GM12878 (cell line): Measurements from ENCODE around the gene VPS45. TPM values are rescaled to one million over a fixed set of nuclear protein-coding genes. Genes with fewer than 3 reads are reported as not detected.

Experiments used
- ATAC-seq: fragments of 200-7000 bp; cut with Tn5 transposase; 3 replicates; pipeline ENCODE4 v1.9.1; 2020; ENCODE audit warnings: mild to moderate bottlenecking, moderate library complexity
- BruUV-seq: library from RNA; stranded (reverse); fragments of 400-500 nt; replicated peaks from 2 replicates; lab custom pipeline; 2021; lab: Mats Ljungman, UMichigan
- CTCF ChIA-PET: fragments of 300-600 bp; sonication (Branson Sonifier 250); formaldehyde crosslinking; extraction: SDS; loops from one replicate; lab custom pipeline; 2021; ENCODE audit warnings: inconsistent platforms; lab: Yijun Ruan, JAX
- POLR2A ChIA-PET: fragments of 350-600 bp; formaldehyde crosslinking; extraction: SDS; loops from one replicate; lab custom pipeline; 2021; ENCODE audit warnings: inconsistent platforms; lab: Charles Lee
- RAD21 ChIA-PET: fragments of 300-600 bp; sonication (Branson Sonifier 250); formaldehyde crosslinking; loops from one replicate; lab custom pipeline; 2023; ENCODE audit warnings: antibody characterized with exemption; ENCODE audit not compliant: unreplicated experiment; lab: Charles Lee
- SMC1A ChIA-PET: fragments of 300-600 bp; sonication (Branson Sonifier 250); formaldehyde crosslinking; loops from one replicate; lab custom pipeline; 2023; ENCODE audit not compliant: unreplicated experiment, uncharacterized antibody; lab: Charles Lee
- DNase-seq: peaks from one replicate; pipeline ENCODE4 v3.0.0-alpha.2; 2011; ENCODE audit warnings: low read depth, low spot score
- FAIRE-seq: peaks from 3 replicates; lab custom pipeline; 2011; peaks lifted over from hg19 to GRCh38; lab: Jason Lieb, UNC
- H2AFZ ChIP-seq: 2 replicates; pipeline ENCODE4 v1.6.0; 2011; ENCODE audit warnings: low read depth, low read length, control low read depth; ENCODE audit not compliant: control insufficient read depth
- H3K27ac ChIP-seq: 2 replicates; pipeline ENCODE4 v1.5.1; 2011; ENCODE audit warnings: control low read depth; ENCODE audit not compliant: control insufficient read depth, insufficient read depth
- H3K27me3 ChIP-seq, 2 experiments: replicated peaks in 1 of 2; 2 replicates each; pipeline versions ENCODE4 v1.6.0 to v1.6.1; 2011; ENCODE audit warnings: low read length in 1 of 2; ENCODE audit not compliant: control insufficient read depth in 2 of 2, insufficient read depth in 2 of 2
- H3K36me3 ChIP-seq, 2 experiments: 2 replicates each; pipeline ENCODE4 v1.5.1; 2011; ENCODE audit warnings: low read length in 1 of 2; ENCODE audit not compliant: control insufficient read depth in 2 of 2, insufficient read depth in 2 of 2
- H3K4me1 ChIP-seq: 2 replicates; pipeline ENCODE4 v1.6.1; 2011; ENCODE audit warnings: mild to moderate bottlenecking, low read length, moderate library complexity, mixed read lengths; ENCODE audit not compliant: control insufficient read depth, insufficient read depth
- H3K4me2 ChIP-seq: 2 replicates; pipeline ENCODE4 v1.6.0; 2011; ENCODE audit warnings: control low read depth; ENCODE audit not compliant: control insufficient read depth, insufficient read depth
- H3K4me3 ChIP-seq: fragments of 200-600 bp; sonication (generic); 2 replicates; pipeline ENCODE4 v1.5.1; 2016
- H3K79me2 ChIP-seq: 2 replicates; pipeline ENCODE4 v1.6.0; 2011; ENCODE audit warnings: low read length; ENCODE audit not compliant: control insufficient read depth, insufficient read depth
- H3K9ac ChIP-seq: 2 replicates; pipeline ENCODE4 v1.8.0; 2011; ENCODE audit warnings: low read length, control low read depth, mixed read lengths; ENCODE audit not compliant: control insufficient read depth, insufficient read depth
- H3K9me3 ChIP-seq: replicated peaks from 3 replicates; pipeline ENCODE4 v1.5.1; 2011; ENCODE audit warnings: mild to moderate bottlenecking, low read length; ENCODE audit not compliant: control insufficient read depth, insufficient read depth
- H4K20me1 ChIP-seq: 2 replicates; pipeline ENCODE4 v1.6.0; 2011; ENCODE audit not compliant: control insufficient read depth, insufficient read depth
- CBX3 ChIP-seq: fragments of 200-600 bp; sonication (generic); IDR thresholded peaks from 2 replicates; pipeline ENCODE4 v1.6.1; 2016; ENCODE audit warnings: low read depth, borderline replicate concordance
- CBX5 ChIP-seq: sonication (generic); IDR thresholded peaks from 2 replicates; pipeline ENCODE4 v1.6.1; 2016; ENCODE audit warnings: low read depth, moderate library complexity, mild to moderate bottlenecking, inconsistent platforms
- EED ChIP-seq: sonication (generic); IDR thresholded peaks from 2 replicates; pipeline ENCODE4 v1.6.1; 2016; ENCODE audit warnings: antibody characterized with exemption, low read depth
- IKZF2 ChIP-seq, 2 experiments: fragments of 450-650 bp; IDR thresholded peaks; 2 replicates each; pipeline ENCODE4 v1.6.1; 2017; ENCODE audit warnings: mild to moderate bottlenecking in 2 of 2, moderate library complexity in 2 of 2
- MEF2A ChIP-seq: IDR thresholded peaks from 2 replicates; pipeline ENCODE4 v1.6.1; 2011; ENCODE audit warnings: low read depth, mild to moderate bottlenecking, low read length, moderate library complexity; ENCODE audit not compliant: insufficient read depth
- NFYA ChIP-seq: IDR thresholded peaks from 2 replicates; pipeline ENCODE4 v1.6.1; 2011; ENCODE audit warnings: low read depth, mild to moderate bottlenecking, low read length, improper control_type of control experiment, borderline replicate concordance
- SMC3 ChIP-seq: IDR thresholded peaks from 2 replicates; pipeline ENCODE4 v1.6.1; 2011; ENCODE audit warnings: low read length, improper control_type of control experiment, borderline replicate concordance
- TCF3 ChIP-seq: IDR thresholded peaks from 2 replicates; pipeline ENCODE4 v1.6.1; 2012; ENCODE audit warnings: low read depth, mild to moderate bottlenecking, low read length, borderline replicate concordance; ENCODE audit not compliant: insufficient read depth
- WRNIP1 ChIP-seq: IDR thresholded peaks from 2 replicates; pipeline ENCODE4 v1.6.1; 2011; ENCODE audit warnings: low read depth, low read length, improper control_type of control experiment, borderline replicate concordance
- ZNF207 ChIP-seq: fragments of 450-650 bp; IDR thresholded peaks from 2 replicates; pipeline ENCODE4 v1.6.1; 2014; ENCODE audit warnings: antibody characterized with exemption, mild to moderate bottlenecking, borderline replicate concordance
- WGBS: methylation state at CpG from one replicate; pipeline ENCODE4 v1.1.6; 2016; ENCODE audit warnings: low lambda C conversion rate; ENCODE audit not compliant: insufficient replicate concordance, insufficient coverage; ENCODE audit errors: missing lambda C conversion rate; 5-methylcytosine and 5-hydroxymethylcytosine counted together
- in situ Hi-C: fragments of 300-500 bp; cut with MboI; formaldehyde crosslinking; loops from 9 replicates; pipeline ENCODE4 v1.14.3; 2018; ENCODE audit warnings: mixed read lengths
- intact Hi-C: fragments of 100-400 bp; cut with micrococcal nuclease; formaldehyde crosslinking; loops from one replicate; pipeline ENCODE4 v1.14.2; 2022; ENCODE audit not compliant: unreplicated experiment
- polyA plus RNA-seq, 11 experiments: library from polyadenylated mRNA; depleted of rRNA in 4 of 11; unstranded in 6 of 11; stranded (reverse) in 5 of 11; fragments of >200 nt; fragmentation: Nextera tagmentation in 4 of 11; fragmentation: Illumina TruSeq in 1 of 11; extraction: Ambion mirVana in 4 of 11; extraction: Trizol in 1 of 11; gene quantifications; 1 replicate in 1 of 11; 2 replicates in 10 of 11; pipeline versions ENCODE4 v1.2.1 to v1.2.3, GENCODE V29; 2011 to 2016; ENCODE audit warnings: inconsistent platforms in 2 of 11, missing spikeins in 2 of 11, low read depth in 1 of 11
- total RNA-seq, 4 experiments: library from RNA; depleted of rRNA in 3 of 4; stranded (reverse); fragments of >200 nt in 3 of 4; fragmentation: Illumina TruSeq in 1 of 4; extraction: Trizol in 1 of 4; gene quantifications; 2 replicates each; pipeline versions ENCODE4 v1.2.1 to v1.2.3, GENCODE V29; 2013 to 2021
- TF ChIP-seq, protein P1 (sequence below): fragments of 450-650 bp; IDR thresholded peaks from 2 replicates; pipeline ENCODE4 v1.6.1; 2017; ENCODE audit warnings: antibody characterized with exemption, mild to moderate bottlenecking, moderate library complexity
- TF ChIP-seq, protein P2 (sequence below): IDR thresholded peaks from 2 replicates; pipeline ENCODE4 v1.6.1; 2011; ENCODE audit warnings: borderline replicate concordance, low read depth, mild to moderate bottlenecking, moderate library complexity, mixed read lengths, low read length; ENCODE audit not compliant: insufficient read depth; ENCODE audit errors: extremely low read length
- TF ChIP-seq, protein P3 (sequence below): fragments of 150-350 bp; IDR thresholded peaks from 2 replicates; pipeline ENCODE4 v1.6.1; 2016; ENCODE audit warnings: low read depth, low read length
- TF ChIP-seq, protein P4 (sequence below): fragments of 450-650 bp; IDR thresholded peaks from 2 replicates; pipeline ENCODE4 v1.6.1; 2017; ENCODE audit warnings: mild to moderate bottlenecking, low read depth, inconsistent platforms; ENCODE audit not compliant: poor library complexity, severe bottlenecking

The VPS45 gene
- total and polyA plus RNA-seq, 10 of the 15 experiments (the other 5 are each of a cell fraction or from before 2014, with no cell fraction given) = 24.4 to 48.7 (median 34.5) TPM

DNA sequence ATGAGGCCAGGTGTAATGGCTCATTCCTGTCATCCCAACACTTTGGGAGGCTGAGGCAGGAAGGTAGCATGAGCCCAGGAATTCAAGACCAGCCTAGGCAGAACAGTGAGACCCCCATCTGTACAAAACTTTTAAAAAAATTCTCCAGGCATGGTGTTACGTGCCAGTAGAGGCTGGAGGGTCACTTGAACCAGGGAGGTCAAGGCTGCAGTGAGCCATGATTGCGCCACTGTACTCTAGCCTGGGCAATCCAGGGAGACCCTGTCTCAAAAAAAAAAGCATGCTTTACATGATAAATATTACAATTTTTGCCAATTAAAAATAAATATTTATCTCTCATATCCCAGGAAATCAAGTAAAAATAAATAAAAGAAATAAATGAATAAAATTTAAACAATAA lies 17.6 kb upstream of the VPS45 start:
- ChIA-PET CTCF (interaction anchor here (0.6 to 2.7 kb wide), 17 partner anchors 17 to 162 kb away, joined by 3 to 69 read pairs (median 4); partner anchors contain the start of gene OTUD7B), POLR2A (no interaction called here), SMC1A (interaction anchor here (0.6 to 2.7 kb wide), 8 partner anchors 13 to 162 kb away, joined by 3 to 51 read pairs (median 7); a partner anchor contains a TSS), RAD21 (interaction anchor here (0.6 to 2.7 kb wide), 3 partner anchors 62 to 137 kb away, joined by 3 to 43 read pairs (median 5); no protein-coding TSS in a partner anchor)
- DNase-seq = no peak
- Histone ChIP-seq H3K36me3 (no peaks in the 10 kb centered on the region), H3K4me2 (no peak overlapping the region), H3K27me3 (no peaks in the 10 kb centered on the region), H3K4me1 (peaks cover 4% of the 10 kb centered on the region), H2AFZ (no peak overlapping the region), H3K27ac (no peak overlapping the region), H3K9me3 (no peaks in the 10 kb centered on the region), H4K20me1 (no peaks in the 10 kb centered on the region), H3K9ac (no peak overlapping the region), H3K4me3 (no peak overlapping the region), H3K79me2 (no peaks in the 10 kb centered on the region)
- BruUV-seq = no TSS peak
- in situ Hi-C loops = loop anchor here (5.0 kb wide), 2 partner anchors 88 to 143 kb away; no protein-coding TSS in a partner anchor
- ATAC-seq = no peak
- no peak for FAIRE-seq
- intact Hi-C loops = loop anchor here (1.0 kb wide), 2 partner anchors 88 to 162 kb away; no protein-coding TSS in a partner anchor
- 58% methylated on average over 2 of the region's 2 CpGs for WGBS
- TF ChIP-seq SMC3 = no peak
- no peak for TF ChIP-seq ZNF207
- no peak for TF ChIP-seq TCF3
- TF ChIP-seq WRNIP1 = no peak
- TF ChIP-seq, protein P1, sequence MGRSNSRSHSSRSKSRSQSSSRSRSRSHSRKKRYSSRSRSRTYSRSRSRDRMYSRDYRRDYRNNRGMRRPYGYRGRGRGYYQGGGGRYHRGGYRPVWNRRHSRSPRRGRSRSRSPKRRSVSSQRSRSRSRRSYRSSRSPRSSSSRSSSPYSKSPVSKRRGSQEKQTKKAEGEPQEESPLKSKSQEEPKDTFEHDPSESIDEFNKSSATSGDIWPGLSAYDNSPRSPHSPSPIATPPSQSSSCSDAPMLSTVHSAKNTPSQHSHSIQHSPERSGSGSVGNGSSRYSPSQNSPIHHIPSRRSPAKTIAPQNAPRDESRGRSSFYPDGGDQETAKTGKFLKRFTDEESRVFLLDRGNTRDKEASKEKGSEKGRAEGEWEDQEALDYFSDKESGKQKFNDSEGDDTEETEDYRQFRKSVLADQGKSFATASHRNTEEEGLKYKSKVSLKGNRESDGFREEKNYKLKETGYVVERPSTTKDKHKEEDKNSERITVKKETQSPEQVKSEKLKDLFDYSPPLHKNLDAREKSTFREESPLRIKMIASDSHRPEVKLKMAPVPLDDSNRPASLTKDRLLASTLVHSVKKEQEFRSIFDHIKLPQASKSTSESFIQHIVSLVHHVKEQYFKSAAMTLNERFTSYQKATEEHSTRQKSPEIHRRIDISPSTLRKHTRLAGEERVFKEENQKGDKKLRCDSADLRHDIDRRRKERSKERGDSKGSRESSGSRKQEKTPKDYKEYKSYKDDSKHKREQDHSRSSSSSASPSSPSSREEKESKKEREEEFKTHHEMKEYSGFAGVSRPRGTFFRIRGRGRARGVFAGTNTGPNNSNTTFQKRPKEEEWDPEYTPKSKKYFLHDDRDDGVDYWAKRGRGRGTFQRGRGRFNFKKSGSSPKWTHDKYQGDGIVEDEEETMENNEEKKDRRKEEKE = no peak
- TF ChIP-seq CBX5 = no peak
- TF ChIP-seq CBX3 = no peak
- no peak for TF ChIP-seq IKZF2 (IDR thresholded peaks at IDR 0.05)
- no peak for TF ChIP-seq MEF2A
- TF ChIP-seq NFYA = no peak
- TF ChIP-seq EED = no peak
- TF ChIP-seq, protein P2, sequence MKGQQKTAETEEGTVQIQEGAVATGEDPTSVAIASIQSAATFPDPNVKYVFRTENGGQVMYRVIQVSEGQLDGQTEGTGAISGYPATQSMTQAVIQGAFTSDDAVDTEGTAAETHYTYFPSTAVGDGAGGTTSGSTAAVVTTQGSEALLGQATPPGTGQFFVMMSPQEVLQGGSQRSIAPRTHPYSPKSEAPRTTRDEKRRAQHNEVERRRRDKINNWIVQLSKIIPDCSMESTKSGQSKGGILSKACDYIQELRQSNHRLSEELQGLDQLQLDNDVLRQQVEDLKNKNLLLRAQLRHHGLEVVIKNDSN = no peak
- TF ChIP-seq, protein P3, sequence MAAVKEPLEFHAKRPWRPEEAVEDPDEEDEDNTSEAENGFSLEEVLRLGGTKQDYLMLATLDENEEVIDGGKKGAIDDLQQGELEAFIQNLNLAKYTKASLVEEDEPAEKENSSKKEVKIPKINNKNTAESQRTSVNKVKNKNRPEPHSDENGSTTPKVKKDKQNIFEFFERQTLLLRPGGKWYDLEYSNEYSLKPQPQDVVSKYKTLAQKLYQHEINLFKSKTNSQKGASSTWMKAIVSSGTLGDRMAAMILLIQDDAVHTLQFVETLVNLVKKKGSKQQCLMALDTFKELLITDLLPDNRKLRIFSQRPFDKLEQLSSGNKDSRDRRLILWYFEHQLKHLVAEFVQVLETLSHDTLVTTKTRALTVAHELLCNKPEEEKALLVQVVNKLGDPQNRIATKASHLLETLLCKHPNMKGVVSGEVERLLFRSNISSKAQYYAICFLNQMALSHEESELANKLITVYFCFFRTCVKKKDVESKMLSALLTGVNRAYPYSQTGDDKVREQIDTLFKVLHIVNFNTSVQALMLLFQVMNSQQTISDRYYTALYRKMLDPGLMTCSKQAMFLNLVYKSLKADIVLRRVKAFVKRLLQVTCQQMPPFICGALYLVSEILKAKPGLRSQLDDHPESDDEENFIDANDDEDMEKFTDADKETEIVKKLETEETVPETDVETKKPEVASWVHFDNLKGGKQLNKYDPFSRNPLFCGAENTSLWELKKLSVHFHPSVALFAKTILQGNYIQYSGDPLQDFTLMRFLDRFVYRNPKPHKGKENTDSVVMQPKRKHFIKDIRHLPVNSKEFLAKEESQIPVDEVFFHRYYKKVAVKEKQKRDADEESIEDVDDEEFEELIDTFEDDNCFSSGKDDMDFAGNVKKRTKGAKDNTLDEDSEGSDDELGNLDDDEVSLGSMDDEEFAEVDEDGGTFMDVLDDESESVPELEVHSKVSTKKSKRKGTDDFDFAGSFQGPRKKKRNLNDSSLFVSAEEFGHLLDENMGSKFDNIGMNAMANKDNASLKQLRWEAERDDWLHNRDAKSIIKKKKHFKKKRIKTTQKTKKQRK = no peak
- TF ChIP-seq, protein P4, sequence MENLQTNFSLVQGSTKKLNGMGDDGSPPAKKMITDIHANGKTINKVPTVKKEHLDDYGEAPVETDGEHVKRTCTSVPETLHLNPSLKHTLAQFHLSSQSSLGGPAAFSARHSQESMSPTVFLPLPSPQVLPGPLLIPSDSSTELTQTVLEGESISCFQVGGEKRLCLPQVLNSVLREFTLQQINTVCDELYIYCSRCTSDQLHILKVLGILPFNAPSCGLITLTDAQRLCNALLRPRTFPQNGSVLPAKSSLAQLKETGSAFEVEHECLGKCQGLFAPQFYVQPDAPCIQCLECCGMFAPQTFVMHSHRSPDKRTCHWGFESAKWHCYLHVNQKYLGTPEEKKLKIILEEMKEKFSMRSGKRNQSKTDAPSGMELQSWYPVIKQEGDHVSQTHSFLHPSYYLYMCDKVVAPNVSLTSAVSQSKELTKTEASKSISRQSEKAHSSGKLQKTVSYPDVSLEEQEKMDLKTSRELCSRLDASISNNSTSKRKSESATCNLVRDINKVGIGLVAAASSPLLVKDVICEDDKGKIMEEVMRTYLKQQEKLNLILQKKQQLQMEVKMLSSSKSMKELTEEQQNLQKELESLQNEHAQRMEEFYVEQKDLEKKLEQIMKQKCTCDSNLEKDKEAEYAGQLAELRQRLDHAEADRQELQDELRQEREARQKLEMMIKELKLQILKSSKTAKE = no peak
